Measurements from ENCODE around the gene CERS6.

Gene CERS6

GRCh38 chr2:168673265-168674189 is 217.5 kb downstream of the CERS6 start:
- DNase-seq (ENCODE audit: low read depth), result no peak

- no peak for DNase-seq (ENCODE audit: low read depth)
These were observed 222.2 kb downstream of the CERS6 start for GRCh38 chr2:168678153-168678853.

GRCh38 chr2:168679081-168679480 is 223.0 kb downstream of the CERS6 start:
- no peak for DNase-seq (ENCODE audit: low read depth)

- no peak for DNase-seq (ENCODE audit: low read depth)
These were observed 223.8 kb downstream of the CERS6 start for GRCh38 chr2:168679741-168680310.

GRCh38 chr2:168683996-168684395 is 227.9 kb downstream of the CERS6 start:
- DNase-seq (ENCODE audit: low read depth), result no peak

- DNase-seq (ENCODE audit: low read depth), result no peak
These were observed 229.0 kb downstream of the CERS6 start for GRCh38 chr2:168684921-168685599.

- DNase-seq (ENCODE audit: low read depth), result no peak
These were observed 229.8 kb downstream of the CERS6 start for GRCh38 chr2:168685600-168686451.

- peak; percentile 24 for DNase-seq (ENCODE audit: low read depth)
These were observed 230.6 kb downstream of the CERS6 start for GRCh38 chr2:168686452-168687191.

GRCh38 chr2:168687314-168687713 is 231.2 kb downstream of the CERS6 start:
- DNase-seq (ENCODE audit: low read depth), result no peak

- DNase-seq (ENCODE audit: low read depth), result no peak
These were observed 234.4 kb downstream of the CERS6 start for GRCh38 chr2:168690381-168690885.

- no peak for DNase-seq (ENCODE audit: low read depth)
These were observed 235.1 kb downstream of the CERS6 start for GRCh38 chr2:168691221-168691620.

- DNase-seq (ENCODE audit: low read depth), result no peak
These were observed 236.2 kb downstream of the CERS6 start for GRCh38 chr2:168692132-168692744.

- DNase-seq (ENCODE audit: low read depth), result no peak
These were observed 238.1 kb downstream of the CERS6 start for GRCh38 chr2:168694173-168694572.

GRCh38 chr2:168694866-168695265 is 238.8 kb downstream of the CERS6 start:
- no peak for DNase-seq (ENCODE audit: low read depth)

GRCh38 chr2:168697668-168698121 is 241.6 kb downstream of the CERS6 start:
- no peak for DNase-seq (ENCODE audit: low read depth)

- no peak for DNase-seq (ENCODE audit: low read depth)
These were observed 242.9 kb downstream of the CERS6 start for GRCh38 chr2:168698969-168699368.

GRCh38 chr2:168699844-168700417 is 243.9 kb downstream of the CERS6 start:
- DNase-seq (ENCODE audit: low read depth), result no peak

GRCh38 chr2:168700615-168701245 is 244.7 kb downstream of the CERS6 start:
- no peak for DNase-seq (ENCODE audit: low read depth)

- DNase-seq (ENCODE audit: low read depth), result no peak
These were observed 246.5 kb downstream of the CERS6 start for GRCh38 chr2:168702579-168702978.

Measured in HS-27A (cell line).